GM19023 (cell line): Measurements from ENCODE around the gene FAM117A.
A peak's percentile ranks its signal among the peaks of the same experiment; 100 is the strongest.

Source experiments
- ATAC-seq: cut with Tn5 transposase; IDR thresholded peaks from one replicate; pipeline ENCODE4 v1.9.1; 2021; ENCODE audit warnings: mild to moderate bottlenecking, moderate library complexity; ENCODE audit not compliant: unreplicated experiment

The FAM117A gene

DNA sequence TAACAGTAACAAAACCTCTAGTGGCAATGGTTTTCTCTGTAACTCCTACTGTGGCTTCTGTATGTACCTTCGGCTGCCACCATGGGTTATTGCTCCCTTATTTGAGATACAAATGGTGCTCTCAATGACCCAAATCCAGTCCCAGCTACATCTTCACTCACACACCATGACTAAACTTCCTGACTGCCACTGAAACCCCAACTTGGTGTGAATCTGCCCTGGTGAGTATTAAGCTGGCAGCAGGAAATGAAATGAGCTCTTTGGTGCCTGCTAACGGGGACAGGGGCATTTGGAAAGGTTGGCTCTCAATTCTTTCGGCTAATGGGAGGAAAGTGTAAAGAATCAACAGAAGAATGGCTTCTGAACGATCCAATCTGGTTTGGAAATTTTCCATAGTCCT, 48.7 kb downstream of the FAM117A start:
- ATAC-seq: no peak

DNA sequence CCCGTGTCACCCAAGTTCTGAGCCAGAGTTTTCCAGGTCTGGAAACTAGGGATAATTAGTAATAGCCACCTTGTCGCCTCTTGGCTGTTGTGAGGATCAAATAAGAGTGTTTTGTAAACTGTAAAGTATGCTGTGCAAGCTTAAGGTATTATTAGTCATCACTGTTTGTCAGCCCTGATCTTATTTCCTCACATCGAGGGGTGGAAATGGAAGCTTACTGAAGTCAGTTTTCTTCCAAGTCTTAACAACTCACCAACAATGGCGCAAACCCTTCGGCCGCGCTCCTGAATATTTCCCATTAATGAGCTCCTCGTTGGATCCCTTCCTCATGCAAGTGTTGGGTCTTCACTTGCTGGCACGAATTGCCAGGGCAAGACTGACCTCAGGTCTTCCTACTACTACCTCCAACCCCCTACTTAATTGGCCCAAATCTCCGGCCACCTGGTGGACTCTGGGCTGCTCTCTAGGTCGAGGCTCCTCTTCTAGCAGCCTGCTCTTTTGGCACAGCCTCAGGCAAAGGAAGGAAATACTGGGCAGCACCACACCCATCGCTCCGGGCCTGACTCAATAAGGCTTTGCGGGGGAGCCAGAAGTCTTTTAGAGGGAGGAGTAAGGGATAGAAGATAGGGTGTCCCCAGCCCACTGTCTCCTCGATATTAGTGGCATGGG, 55.3 kb downstream of the FAM117A start:
- ATAC-seq: no peak

DNA sequence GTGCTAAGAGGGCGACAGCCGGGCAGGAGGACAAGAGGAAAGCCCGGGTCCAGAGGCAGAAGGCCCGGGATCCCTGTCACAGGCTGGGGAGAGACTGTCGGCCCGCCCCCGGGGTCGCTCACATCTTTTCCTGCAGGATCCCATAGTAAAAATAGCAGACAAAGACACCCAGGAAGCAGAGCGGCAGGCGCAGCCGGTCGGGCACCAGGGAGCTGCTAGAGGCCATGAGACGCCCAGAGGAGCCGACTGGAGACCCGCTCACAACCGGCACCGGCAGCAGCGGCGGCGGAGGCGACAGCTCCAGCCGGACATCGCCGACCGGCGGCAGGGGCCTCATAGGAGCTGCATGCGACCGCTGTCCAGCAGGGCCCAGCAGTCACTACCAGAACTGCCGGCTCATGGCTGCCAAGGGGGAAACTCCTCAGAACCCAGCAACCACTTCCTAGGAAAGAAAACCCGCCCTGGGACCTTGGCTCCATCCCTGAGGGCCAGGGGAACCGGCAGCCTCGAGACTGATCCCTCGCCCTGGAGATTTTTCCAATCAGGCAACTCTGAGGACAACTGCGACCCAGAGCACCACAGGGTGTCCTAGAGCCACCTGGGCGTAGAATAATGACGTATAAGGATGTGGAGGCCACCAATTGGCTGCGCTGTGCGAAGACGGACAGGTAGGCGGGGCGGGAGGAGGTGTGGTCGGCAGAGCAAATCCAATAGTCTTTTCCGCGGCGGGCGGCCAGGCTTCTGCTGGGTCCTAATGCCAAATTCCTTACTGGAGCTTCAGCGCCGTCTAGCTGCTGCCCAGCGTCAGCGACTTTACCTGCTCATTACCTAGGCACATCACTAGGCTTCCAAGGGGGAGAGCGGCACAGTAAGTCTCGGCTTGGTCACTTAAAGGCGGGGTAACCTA, 56.1 kb downstream of the FAM117A start, which contains the start of gene SLC35B1:
TSS of gene SLC35B1 (minus strand) at position 357 of the 907 bp plus-strand sequence. CDS start at position 226, 131 bp downstream.
- peak; percentile 86 for ATAC-seq

DNA sequence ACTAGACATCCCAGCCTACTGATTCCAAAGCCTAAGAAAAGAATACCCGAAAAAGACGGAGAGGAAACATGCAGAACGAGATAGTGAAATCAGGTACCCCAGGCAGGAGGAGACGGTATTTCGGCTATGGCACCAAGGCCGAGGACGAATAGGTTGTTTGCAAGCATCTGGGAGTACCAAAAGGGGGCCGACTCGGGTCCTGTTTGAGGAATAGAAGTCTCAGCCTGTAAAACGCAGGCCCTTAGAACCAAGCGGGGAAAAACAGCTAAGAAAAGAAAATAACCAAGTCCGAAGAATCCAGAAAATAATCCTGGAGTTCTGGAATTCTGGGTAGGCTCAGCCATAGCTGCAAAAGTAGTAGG, 56.7 kb downstream of the FAM117A start:
- no peak for ATAC-seq

DNA sequence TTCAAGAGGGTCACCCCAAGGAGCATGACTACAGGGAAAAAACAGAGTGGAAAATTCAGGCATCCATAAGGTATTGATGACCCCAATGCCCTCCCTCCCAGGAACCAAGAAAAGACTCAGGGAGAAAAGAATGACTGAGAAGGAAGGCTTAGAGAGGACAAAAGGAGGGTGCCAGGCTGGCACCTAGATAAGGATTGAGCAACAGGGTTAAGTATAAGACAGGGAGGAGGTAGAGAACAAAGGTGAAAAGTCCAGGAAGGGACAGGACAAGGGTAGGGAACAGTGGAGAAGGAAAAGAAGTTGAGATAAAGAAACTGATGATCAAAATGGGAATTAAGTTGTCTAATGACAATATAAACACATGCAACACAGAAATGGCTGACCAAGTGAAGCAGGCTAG, 58.7 kb downstream of the FAM117A start:
- no peak for ATAC-seq

DNA sequence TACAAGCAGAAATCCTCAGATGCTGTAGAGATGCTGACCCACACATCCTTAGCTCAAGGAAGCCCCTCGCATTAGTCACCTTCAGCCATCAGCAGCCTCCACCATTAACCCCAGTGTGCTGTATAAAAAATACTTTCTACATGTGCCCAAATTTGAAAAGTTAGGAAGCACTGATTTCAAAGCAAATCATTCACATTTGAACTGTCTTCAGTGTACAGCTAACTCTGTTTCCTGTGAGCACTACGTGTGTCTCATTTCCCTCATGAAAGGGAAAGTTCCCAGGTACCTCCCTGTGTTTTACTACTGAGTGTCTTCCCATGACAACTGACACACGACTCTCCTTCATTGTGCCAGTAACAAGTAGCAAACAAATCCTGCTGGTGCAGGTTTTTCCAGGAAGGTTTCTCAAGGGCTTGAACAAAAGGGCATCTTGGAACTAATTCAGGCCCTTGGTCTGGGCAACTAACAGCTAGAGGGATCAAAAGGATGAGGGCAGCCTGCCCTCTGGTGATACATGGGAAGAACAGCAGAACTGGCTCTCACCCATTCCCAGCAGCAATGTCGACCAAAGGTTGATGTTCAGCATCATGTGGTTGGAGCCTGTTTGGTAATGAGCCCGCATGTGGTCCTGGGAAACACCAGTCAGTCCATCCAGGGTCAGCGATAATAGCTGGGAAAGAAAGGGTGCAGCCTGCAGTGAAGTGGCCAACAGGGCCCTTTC, 60.2 kb downstream of the FAM117A start:
- no peak for ATAC-seq

DNA sequence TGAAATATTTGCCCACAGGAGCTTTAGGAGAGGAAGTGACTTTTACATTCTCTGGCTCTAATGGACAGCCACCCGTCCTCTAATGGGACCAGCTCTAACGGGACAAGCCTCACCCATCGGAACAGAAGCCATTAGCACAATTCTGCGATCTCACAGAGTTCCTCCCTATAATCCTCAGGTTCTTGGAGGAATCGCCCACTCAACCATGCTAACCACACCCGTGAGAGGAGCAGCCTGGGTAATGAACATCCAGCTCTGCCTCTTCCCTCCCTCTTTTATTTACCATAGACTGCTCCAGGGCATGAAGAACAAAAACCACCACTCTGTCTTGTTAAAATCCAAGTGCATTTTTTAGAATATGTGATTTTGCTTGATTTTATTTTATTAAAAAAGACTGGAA, 63.0 kb downstream of the FAM117A start:
- no peak for ATAC-seq

DNA sequence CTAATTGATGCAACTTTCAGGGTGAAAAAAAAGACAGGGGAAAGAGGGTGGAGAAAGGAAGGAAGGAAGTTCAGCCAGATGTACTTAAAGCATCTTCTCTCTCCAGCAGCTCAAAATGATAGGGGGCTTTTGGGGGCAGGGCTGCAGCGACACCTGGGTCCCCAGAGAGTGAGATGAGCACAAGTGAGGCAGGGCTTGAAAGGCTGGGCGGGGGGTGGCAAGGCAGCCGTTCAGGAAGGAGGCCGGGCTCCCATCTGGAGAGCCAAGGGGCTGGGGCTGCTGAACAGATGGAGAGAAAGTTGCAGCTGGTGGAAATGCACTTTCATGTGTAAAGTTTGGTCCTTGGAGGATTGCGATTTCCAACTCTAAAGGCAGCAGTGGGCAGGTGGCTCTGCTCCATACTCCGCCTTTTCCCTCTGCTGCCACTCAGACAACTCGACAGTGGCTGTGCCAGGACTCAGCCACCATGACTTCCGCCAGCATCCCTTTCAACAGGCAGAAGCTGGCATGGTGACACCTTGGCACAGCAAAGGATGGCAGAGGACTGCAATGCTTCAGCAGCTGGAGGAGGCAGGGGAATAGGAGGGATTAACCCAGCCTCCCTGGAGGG, 63.9 kb downstream of the FAM117A start:
- no peak for ATAC-seq

DNA sequence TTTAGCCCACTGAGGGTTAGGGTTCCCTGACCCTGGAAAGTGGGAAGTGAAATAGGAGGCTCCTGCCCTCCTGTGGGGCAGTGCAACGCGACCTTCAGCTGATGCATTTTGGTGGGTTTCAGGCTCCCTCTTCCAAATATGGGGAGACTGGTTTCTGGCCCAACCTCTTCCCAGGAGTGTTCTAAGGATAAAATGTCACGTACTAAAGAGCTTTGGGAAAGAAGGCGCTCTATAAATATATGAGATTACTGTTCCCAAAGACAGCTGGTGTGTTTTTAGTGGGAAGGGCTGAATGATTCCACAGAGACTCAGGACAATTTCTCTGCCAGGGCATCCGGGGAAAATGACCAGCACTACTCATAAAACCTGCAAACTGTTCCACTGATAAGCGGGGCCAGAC, 65.9 kb downstream of the FAM117A start:
- no peak for ATAC-seq

DNA sequence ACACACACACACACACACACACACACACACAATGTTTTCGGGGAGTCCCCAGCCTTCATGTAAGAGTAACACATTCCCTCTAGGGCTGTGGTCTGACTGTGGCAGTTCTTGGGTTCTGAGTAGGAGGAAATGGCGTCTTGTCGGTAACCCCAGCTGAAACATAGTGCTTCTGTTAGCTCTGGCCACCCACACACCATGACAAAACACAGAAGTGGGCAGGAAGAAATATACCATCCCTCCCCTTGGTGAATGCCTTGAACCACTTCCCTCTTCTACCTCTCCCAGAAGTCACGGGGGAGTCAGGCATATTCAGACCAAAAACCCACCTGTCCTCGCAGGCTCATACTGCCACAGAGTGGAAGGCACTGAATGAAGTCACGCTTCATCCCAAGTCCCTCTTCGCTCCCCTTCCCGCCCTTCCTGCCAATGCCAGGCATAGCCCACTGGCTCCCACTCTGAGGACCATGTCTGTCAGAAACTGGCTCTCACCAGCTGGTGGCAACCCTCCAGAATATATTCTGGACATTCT, 67.6 kb downstream of the FAM117A start:
- peak; percentile 73 for ATAC-seq

DNA sequence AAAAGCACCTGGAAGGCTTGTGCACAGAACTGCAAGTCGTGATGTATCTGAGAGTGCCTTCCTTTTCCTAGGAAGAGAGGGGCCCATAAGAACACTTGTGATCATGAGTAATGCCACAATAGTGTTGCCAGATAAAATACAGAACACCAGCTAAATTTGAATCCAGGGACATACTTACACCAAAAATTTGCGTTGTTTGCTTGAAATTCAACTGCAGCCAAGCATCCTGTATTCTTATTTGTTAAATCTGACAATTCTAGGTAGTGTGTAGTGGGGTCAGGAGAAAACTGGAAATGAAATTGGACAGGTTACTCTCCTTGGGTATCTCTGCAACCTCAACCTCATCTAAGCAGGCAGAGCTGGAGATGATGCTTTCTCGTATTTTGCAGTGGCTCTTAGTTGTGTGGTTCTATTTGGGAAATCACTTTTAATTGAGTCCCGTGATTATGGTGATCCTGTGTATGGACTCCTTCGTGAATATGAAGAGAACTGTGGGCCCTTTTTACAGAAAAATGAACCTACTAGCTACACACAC, 68.2 kb downstream of the FAM117A start:
- no peak for ATAC-seq

DNA sequence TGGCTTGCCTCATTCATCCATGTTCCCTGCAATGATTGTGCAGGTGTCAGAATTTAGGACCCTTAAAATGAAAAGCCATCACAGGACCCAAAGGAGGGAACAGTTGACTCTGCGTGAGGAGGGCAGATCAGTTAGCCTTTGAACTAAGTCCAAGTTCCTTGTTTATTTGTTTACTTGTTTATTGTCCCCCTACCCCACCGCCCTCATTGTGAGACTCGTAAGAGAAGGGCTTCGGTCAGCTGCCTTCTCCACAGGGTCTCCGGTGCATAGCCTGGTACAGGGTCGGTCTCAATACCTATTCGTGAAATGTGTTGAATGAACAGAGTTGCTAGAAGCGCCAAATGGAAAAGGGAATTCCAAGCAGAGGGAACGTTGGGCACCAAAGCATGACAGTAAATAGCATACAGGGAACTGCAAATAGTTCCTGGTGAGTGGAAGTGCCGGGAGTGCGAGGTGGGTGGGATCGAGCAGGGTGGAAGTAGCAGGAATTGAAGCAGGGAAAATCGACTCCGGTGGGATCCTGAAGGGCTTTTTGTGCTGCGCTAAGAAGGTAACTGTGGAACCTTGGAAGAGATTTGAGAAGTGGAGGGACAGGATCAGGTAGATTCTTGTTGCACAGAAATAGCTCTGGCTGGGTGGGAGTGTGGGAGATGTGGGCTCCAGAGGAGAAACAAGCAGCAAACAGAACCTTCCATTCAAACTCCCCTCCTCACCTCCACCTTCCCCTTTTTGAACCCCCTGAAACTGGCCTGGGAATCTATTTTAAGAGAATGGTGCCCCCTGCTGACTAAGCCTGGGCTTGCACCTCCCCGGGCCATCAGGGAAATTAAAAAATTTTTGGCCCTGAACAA, 68.9 kb downstream of the FAM117A start:
- no peak for ATAC-seq

DNA sequence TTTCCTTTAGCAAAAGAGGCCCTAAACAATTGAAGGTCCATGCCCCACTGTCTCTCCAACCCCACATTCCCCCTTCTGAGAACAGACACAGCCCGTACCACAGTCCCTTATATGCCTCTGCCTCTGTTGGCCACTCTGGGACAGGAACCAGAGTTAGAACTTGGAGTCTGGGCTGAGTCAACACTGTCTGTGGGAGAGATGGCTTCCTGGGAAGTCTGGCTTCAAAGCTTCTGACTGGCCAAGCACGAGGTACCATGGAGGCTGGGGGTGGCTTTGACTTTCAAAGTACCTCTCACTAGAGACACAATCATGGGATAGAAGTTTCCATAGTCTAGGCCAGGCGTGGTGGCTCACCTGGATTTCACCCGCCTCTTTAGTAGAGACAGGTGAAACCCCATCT, 71.2 kb downstream of the FAM117A start:
- ATAC-seq: no peak

DNA sequence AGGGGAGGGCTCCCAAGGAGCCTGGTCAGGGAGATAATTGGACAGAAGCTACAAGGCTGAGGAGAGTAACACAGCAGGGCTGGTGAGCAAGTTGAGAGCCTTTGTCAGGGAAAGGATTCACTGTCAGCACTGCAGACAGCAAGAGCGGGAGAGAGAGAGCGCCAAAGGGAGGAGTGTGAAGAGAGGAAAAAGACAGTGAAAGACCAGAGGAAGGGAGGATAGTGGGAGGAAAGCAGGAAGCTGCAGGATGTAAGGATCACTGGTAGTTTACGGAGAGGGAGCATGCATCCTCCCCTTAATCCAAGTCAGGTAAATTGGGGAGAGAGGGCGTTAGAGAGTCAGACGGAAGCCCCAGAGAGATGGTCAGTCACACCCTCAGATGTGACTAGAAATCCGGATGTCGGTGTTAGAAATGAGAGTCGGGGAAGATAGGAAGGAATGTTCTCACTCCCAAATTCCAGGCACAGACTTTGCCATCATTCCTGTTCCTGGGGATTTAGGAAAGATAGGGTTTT, 72.2 kb downstream of the FAM117A start:
- no peak for ATAC-seq

DNA sequence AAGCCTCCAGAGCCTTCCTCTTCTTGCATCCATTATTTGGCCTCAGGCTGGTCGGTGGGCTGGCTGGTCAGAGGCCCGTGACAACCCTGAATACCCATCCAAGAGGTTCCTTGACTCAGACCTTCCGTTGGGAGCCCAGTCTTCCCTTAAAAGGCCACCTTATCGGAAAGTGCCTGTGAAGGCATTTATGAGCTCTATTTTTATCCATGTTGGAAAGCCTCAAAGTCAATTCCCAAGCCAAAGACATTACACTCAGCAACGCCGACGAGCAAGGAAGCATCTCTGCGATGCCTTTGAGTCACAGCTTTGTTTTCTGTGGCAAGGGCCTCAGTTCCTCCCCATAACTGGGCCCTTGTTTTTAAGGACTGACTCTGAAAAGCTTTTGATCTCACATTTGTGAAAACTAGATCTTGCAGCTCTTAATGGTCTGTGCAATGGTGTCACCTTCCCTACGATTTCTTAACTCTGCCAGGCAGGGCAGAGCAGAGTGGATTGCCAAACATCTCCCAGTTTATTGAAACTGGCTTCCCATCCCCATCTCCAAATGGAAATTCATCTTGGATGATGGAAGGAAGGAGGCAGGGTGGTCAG, 72.8 kb downstream of the FAM117A start:
- ATAC-seq: no peak

DNA sequence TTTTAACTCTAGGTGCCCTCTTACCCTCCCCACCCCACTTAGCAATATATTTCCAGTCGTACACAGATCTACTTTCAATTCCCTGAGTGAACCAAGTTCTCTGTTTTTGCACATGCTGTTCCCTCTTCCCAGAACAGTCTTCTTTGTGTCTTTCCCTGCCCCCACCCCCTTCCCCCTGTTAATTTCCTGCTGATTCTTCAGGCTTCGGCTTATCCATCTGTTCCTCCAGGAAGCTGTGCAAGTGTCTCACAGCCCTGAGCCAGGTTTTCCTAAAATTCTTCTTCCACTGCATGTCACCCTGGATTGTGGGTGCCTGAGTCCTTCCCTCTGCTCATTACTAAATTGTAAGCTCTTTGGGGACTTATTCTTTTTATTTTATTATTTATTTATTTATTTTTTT, 73.7 kb downstream of the FAM117A start:
- ATAC-seq: no peak

DNA sequence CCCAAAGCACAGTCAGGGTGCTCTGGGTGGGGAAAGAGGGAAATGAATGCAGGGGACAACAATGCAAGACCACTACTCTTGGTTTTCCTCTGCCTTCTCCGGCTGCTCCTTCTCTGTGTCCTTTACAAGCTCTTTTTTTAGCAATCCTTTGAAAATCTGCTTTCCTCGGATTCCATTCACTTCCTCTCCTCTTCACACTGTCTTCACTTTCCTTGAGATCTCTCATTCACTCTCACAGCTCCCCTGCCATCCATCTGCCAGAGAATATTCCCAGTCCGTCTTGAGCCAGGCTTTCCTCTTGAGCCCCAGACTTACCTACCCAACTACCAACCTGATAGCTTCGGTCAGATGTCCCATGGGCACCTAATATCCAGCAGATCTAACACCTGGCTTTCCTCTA, 75.1 kb downstream of the FAM117A start:
- no peak for ATAC-seq

DNA sequence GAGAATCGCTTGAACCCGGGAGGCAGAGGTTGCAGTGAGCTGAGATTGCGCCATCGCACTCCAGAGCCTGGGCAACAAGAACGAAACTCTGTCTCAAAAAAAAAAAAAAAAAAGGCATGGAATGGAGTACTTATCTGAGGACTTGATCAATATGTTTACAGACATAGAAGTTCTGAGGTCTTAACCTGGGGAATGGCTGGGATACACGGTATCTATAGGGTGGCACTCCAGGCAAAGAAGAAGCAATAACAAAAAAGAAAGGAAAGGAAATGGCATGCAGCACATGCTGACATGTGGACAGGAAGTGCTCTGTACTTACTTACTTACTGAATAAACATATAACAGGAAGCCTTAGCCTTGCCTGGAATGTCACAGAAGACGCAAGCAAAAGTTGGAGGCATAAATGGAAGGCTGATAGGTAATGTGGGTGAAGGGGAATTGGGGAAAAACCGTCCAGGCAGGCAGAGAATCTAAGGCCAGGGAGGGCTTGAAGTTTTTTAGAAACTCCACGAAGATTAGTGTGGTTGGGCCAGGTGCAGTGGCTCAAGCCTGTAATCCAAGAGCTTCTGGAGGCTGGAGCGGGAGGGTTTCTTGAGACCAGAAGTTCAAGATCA, 75.9 kb downstream of the FAM117A start:
- no peak for ATAC-seq
